Islet precursor cell (in vitro differentiated cells): ENCODE results near the gene SRCAP.
A peak's percentile ranks its signal among the peaks of the same experiment; 100 is the strongest.

ENCODE experiments used
- DNase-seq: peaks from one replicate; pipeline ENCODE4 v3.0.0-alpha.2; 2018

The SRCAP gene

DNA sequence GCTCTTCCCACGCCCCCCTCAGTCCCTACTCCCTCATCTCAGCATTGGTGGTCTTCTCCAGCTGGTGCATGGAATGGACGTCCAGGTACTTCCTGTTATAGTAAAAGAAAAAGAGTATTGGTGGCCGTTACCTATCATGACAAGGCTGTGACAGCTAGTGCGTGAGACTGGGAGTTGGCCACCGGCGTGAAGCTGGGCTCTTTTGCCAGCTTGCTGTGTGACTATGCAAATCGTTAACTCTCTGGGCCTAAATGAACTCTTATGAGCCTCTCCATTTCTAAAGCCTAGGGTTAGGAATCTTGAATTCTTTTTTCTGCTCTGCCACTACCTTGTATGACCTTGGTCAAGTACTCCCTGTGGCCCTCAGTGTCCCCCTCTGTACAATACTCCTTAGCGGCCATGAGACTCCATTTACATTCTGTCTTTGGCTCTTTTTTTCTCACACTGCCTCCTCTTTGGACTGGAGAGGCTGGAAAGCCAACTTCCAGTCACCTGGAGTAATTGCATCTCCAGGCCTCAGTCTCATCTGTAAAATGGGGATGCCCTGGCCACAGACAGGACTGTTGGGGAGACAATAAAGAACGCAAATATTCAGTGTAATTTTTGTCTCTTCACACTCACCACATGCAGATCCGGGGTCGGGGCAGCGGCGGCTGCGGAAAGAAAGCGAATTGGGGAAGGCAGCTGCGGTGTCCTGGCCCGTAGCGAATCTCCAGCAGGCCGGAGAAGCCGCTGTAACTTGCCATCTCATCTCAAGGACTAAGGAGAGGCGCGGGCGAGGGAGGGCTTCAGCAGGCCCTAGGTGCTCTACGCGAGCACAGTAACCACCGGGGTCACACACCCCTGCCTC is 61.8 kb downstream of the SRCAP start:
- DNase-seq, result no peak

DNA sequence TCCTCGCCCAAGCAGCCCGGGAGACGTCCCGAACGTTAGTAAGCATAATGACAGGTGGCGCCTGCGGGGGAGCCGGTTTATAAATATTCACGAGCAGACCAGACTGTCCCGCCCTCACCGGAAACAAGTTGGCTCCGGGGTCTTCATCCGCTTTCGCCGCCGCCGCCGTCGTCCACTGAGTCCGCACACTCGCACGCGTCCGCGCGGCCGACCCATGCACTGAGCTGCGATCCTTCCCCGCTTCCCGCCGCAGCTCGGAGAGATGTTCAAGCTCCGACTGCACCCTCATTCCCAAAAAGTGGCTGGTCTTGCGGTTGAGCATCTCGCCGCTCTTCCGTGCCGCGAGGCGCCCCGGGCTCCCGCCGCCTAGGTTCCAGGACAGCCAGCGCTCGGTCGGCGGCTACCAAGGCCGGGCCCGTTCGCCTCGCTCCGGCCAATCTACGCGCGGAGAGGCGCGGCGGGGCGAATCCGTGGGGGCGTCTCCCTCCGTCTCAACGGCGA is 62.5 kb downstream of the SRCAP start:
- DNase-seq, result peak; percentile 80

DNA sequence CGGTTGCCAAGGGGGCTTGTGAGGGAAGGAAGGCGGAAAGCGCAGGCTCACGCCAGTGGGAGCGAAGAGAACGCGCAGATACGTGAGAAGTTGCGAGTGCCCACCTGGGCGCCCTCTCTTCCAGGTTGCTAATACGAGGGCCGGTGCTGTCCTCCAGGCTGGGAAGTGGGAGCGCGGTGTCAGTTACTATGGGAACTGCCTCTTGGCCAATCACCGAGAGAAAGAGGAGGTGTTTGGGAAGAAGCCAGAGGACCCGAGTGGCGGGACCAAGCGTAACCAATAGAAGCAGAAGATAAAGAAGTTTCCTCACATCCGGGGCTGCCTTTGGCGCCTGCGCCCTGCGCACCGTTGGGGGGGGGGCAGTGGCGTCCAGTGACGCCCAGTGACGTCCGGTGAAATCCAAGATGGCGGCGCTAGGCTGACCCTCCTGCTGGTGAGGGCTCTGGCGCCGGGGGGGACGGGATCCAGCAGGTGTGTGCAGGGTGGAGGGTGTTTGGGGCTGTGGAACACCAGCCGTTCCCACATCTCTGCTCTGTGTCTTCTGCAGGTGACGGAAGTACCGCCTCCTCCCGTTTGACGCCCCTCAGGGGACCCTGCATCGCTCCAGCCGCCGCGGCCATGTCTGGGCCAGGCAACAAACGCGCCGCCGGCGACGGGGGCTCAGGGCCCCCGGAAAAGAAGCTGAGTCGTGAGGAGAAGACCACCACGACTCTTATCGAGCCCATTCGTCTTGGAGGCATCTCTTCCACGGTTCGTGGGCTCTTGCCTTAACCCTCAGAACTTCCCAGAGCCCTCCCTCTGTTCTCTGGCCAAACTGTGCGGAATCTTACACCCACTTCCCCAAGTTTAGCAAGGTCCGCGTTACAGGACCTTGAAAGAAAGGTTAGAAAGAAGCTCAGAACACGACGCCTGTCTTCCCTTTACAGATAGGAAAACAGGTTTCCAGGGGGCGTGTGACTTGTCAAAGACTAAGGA is 63.2 kb downstream of the SRCAP start, which contains the start of the genes CFAP119 and RNF40:
TSS of gene CFAP119 (minus strand) at position 135 of the 975 bp plus-strand sequence. CDS start 314 bp downstream, outside the sequence.
TSS of gene RNF40 (plus strand) at position 395 of the 975 bp plus-strand sequence. CDS start at position 619, 224 bp downstream.
- DNase-seq, result peak; percentile 99

DNA sequence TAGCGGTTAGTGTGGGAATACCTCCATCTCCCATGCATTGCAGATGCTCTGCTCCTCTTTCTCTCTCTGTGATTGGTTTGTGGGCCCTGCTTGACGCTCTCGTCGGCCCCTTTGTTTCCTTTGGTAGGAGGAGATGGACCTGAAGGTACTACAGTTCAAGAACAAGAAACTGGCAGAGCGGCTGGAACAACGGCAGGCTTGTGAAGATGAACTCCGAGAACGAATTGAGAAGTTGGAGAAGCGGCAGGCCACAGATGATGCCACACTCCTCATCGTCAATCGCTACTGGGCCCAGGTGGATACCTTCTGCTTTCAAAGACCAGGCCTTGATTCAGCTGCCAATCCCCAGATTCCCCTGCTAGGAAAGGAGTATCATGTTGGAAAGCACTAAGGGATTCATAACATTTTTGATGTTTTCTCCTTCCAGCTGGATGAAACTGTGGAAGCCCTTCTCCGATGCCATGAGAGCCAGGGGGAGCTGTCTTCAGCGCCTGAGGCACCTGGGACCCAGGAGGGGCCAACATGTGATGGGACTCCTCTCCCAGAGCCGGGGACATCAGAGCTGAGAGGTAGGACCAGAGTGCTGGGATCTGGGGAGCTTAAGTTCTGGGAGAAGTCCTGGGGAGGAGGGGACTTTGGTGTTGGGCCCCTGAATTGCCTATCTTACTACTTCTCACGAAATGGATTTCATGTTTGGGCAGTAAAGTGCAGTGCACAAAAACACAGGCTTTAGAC is 64.2 kb downstream of the SRCAP start:
- no peak for DNase-seq

DNA sequence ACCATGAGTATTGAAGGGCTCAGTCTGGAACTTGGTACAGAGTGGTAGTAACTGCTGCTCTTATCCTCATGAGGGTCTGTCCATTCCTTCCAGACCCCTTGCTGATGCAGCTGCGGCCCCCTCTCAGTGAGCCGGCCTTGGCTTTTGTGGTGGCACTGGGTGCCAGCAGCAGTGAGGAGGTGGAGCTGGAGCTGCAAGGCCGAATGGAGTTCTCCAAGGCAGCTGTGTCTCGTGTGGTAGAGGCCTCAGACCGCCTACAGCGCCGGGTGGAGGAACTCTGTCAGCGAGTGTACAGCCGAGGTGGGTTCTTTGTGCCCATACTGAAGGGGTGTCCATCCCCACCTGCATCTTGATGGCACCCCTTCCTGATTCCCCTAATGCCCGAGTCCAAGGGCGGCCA is 65.1 kb downstream of the SRCAP start:
- DNase-seq, result no peak

DNA sequence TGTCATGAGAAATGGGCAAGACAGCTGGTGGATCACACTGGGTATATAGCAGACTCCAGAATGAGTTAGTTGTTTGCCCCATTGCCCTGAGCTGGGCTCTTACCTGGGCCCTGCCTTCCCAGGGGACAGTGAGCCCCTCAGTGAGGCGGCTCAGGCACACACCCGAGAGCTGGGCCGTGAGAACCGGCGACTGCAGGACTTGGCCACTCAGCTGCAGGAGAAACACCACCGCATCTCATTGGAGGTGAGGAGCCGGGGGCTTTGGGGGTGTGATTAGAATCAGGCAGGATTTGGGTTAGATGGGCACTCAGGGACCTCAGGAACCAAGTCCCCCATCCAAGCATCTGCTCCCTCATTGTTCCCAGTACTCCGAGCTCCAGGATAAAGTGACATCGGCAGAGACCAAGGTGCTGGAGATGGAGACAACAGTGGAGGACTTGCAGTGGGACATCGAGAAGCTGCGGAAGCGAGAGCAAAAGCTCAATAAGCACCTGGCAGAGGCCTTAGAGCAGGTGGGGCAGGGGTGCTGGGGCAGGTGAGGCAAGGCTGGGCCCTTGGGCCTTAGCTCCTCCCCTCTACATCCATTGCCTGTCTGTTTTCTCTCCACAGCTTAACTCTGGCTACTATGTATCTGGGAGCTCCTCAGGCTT is 66.0 kb downstream of the SRCAP start:
- DNase-seq, result no peak

DNA sequence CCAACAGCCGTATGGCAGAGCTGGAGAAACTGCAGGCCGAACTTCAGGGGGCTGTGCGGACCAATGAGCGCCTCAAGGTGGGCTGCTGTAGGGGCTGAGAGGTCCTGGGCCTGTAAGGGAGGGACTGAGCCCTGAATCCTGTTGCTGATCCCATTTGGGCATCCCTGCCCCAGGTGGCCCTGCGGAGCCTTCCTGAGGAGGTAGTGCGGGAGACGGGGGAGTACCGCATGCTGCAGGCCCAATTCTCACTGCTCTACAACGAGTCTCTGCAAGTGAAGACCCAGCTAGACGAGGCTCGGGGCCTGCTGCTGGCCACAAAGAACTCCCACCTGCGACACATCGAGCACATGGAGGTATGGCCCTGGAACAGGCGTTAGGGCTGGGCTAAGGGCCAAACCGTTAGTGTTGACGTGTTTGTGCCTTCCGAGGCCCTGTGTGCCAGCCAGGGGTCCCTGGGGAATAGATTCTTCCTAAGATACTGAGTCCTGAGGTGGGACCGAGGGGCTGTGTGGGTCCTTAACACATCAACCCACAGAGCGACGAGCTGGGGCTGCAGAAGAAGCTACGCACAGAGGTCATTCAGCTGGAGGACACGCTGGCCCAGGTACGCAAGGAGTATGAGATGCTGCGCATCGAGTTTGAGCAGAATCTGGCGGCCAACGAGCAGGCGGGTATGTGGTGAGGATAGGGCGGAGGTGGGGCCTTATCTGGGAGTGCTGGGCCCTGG is 67.4 kb downstream of the SRCAP start:
- no peak for DNase-seq

DNA sequence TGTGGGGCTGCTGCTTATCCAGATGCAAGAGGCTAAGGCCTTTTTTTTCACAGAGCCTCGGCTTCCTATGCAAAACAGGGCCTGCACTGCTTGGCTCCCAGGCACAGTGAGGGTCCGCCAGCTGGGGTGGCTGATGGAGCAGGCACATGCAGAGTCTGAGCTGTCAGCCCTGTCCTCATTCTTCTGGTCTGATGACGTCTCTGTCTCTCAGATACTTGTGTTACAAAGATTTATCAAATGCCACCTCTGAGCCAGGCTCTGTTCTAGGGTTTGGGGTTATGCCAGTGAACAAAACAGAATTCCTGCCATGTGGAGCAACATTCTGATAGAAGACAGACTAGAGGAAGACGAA is 67.9 kb downstream of the SRCAP start:
- no peak for DNase-seq

DNA sequence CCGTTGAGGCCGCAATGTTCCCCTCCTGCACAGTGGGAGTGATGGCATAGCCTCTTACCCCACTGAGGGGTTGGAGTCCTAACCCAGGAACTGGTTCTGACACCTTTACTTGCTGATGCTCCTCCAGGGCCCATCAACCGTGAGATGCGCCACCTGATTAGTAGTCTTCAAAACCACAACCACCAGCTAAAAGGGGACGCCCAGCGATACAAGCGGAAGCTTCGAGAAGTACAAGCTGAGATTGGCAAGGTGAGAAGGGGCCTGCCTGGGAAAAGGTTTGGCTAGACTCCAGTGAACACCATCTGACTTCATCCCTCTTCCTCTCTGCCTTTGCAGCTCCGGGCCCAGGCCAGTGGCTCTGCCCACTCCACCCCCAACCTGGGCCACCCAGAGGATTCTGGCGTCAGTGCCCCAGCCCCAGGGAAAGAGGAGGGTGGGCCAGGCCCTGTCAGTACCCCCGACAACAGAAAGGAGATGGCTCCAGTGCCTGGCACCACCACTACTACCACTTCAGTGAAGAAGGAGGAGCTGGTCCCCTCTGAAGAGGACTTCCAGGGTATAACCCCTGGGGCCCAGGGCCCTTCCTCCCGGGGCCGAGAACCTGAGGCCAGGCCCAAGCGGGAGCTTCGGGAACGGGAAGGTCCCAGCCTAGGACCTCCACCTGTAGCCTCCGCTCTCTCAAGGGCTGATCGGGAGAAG is 68.9 kb downstream of the SRCAP start:
- no peak for DNase-seq

DNA sequence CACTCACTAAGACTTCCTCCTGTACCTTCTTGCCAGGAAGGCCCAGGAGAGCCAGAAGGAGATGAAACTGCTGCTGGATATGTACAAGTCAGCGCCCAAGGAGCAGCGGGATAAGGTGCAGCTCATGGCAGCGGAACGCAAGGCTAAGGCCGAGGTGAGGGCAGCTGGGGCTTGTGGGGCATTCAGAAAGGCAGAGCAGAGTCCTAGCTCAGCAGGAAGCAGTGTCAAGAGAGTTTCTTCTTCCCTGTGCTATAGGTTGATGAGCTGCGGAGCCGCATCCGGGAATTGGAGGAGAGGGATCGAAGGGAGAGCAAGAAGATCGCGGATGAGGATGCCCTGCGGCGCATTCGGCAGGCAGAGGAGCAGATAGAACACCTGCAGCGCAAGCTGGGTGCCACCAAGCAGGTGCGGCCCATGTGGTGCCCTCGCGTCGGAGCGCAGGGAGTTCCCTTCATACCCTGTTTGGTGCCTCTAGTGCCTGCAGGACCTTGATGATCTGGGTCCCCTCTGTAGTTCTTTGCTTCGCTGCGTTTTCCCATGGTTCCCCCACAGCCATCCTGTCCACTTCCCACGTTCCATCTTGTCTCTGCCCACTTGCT is 69.7 kb downstream of the SRCAP start:
- no peak for DNase-seq

DNA sequence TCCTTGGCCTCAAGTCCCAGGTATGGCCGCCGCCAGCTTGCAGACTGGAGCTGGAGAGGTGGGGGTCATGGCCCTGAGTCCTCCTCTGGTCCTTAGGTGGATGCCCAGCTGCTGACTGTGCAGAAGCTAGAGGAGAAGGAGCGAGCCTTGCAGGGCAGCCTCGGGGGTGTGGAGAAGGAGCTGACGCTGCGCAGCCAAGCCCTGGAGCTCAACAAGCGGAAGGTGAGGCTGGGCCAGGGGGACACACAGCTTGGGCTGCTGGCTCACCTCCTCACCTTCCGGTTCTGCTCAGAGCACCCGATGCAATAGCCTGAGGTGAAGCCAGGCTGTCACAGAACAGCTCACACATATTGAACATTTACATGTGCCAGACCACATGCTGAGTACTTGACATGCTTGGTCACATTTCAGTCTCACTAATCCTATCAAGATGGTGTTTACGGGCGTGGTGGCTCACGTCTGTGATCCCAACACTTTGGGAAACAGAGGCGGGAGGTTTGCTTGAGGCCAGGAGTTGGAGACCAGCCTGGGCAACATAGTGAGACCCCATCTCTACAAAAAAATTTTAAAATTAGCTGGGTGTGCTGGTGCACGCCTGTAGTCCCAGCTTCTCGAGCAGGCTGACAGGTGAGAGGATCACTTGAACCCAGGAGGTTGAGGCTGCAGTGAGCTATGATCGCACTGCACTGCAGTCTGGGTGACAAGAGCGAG is 70.6 kb downstream of the SRCAP start:
- no peak for DNase-seq

DNA sequence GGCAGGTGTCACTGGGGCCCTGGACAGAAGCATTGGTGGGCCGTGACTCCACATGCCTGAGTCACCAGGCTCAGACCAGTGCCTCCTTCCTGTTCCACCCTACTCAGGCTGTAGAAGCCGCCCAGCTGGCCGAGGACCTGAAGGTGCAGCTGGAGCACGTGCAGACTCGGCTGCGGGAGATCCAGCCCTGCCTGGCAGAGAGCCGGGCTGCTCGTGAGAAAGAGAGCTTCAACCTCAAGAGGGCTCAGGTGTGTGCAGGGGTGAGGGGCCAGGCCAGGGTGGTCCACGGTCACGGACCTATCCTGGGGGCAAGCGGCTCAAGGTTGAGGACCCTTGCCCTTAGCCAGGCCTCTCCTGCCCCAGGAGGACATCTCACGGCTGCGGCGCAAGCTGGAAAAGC is 72.8 kb downstream of the SRCAP start:
- DNase-seq, result no peak

DNA sequence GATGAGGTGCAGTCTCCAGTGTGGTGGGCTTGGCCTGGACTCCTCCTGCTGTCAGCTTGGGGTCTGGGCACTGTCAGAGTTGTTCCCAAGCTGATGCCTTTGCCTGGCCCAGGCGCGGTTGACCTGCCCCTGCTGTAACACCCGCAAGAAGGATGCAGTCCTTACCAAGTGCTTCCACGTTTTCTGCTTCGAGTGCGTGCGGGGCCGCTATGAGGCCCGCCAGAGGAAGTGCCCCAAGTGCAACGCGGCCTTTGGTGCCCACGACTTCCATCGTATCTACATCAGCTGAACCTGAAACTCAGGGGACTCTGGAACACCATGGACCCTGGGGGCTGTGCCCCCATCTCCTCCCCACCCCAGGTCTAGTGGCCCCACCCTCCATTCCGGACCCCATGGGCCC is 74.9 kb downstream of the SRCAP start:
- no peak for DNase-seq

DNA sequence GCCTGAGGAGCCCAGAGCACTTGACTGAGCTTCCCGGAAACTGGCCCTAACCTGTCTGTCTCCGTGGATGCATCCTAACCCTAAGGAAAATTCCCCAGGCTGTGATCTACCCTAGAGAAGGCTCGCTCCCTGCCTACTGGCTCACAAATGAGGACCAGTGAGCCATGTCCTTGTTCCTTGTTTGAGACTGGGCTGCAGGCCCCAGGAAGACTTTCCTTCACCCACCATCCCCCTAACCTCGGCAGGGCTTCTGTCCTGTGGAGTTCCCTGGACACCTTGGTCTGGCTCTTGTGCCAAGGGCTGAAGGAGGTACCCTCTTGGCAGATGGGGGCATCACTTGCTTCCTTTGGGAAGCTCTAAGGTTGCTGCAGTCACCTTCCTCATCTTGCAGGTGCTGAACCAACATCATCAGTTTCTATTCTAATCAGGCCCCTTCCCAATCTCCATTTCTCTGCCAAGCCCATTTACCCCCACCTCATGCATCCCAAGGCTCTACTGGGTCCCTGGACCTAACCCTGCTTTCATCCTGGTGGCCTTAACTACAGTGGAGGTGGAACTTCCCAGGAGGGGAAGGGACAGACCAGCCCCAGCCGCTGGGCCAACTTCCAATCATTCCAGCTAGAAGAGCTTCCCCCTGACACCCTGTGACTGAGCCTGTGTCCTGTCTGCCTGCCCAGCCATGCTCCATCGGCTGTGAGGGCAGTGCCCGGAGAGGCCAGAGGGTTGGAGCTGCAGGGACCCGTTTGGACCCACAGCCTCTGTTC is 75.6 kb downstream of the SRCAP start:
- no peak for DNase-seq

DNA sequence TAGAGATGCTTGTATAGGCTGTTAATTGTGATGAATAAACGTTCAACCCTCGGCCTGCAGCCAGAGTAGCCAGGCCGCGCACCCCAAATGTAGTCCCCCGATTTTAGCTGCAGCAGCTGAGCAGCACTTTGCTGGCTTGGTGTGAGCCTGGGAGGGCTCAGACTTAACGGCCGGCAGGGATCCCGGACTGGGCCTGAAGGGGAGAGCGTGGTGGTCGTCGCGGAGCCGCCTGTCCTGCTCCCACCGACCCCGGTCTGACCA is 76.1 kb downstream of the SRCAP start:
- no peak for DNase-seq

DNA sequence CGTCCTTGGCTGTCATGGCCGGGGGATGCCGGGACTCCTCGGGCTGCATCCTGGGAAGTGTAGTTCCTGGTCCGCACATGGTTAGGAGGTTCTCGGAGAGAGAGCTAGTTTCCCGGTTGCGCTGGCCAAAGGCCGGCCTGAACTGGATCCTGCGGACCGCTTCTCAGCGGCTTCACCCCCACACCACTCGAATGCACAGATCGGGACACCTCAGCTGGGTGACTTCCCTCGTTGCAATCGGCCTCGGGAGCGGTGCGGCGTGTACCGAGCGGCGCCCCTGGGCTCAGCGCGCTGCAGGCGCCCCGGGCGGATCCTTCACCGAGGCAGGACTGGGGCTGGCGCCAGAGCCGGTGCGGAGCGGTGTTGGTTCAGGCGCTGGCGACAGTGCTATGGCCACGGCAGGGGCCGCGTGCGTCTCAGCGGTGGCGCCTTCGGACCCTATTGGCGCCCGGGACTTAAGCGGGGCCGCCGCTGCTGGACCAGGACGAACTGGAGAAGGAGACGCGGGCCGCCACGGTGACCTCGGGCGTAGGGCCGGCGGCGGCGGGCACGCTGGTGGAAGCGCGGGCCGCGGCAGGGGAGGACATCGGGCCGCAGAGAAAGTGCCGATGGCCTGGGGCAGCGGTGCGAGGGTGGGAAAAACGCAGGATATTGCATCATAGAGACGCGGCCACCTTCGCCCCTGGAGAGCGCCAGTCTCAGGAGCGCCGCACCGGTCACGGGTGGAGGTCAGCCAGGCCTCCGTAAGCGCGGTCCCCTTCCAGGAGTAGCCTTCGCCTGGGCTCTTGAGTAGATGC is 76.6 kb downstream of the SRCAP start:
- peak; percentile 93 for DNase-seq

DNA sequence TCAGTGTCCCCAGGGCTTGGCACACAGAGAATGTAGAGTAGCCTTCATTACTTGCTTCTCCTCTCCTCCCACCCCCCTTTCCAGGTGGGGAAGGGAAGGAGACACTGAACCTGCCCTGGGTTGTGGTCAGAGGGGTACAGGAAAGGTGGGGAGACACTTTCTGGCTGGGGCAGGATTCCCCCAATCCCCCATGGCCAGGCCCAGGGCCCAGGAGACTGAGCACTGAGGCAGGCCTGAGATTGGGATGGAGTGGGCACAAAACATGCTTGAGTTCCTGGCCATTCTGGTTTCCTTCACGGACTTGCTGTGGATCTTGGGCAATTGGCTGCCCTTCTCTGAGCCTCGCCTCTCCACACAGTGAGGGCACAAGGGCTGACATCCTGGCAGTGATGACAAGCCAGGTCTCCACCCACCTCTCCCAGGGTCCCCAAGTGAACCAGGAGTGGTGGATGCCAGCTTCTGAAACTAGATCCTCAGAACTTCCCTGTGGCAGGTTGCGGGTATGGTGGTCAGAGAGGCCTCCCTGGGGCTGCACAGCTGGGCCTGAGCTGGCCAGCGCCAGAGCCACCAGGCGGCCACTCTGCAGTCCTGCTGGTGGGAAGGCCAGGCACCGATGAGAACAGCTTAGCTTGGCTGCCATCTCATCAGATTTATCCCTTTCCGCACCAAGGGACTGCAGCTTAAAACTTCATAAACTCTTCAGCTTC is 78.8 kb downstream of the SRCAP start:
- no peak for DNase-seq
